OCI-LY1 (cell line): ENCODE results near the gene CPNE7.
"Not testable (repeated sequence)": the region's sequence is repeated elsewhere in the genome, so short reads cannot be mapped to it uniquely, and the experiment has no call there.

Experiments
- H2AFZ ChIP-seq: fragments of 200-600 bp; sonication (generic), shearing (Covaris generic); 2 replicates; pipeline ENCODE4 v1.6.0; 2014; ENCODE audit warnings: antibody characterized with exemption, mild to moderate bottlenecking, low read length
- H3F3A ChIP-seq: fragments of 200-600 bp; sonication (generic), shearing (Covaris generic); 2 replicates; pipeline ENCODE4 v1.6.0; 2014; ENCODE audit warnings: mild to moderate bottlenecking, antibody characterized with exemption, low read length, moderate library complexity; ENCODE audit not compliant: insufficient read depth
- H3K27ac ChIP-seq: fragments of 200-600 bp; sonication (generic); 2 replicates; pipeline ENCODE4 v1.5.1; 2014; ENCODE audit warnings: low read length, mixed run types, mild to moderate bottlenecking, low read depth; ENCODE audit not compliant: poor library complexity, severe bottlenecking
- H3K27me3 ChIP-seq: fragments of 200-600 bp; sonication (generic); 2 replicates; pipeline ENCODE4 v1.6.0; 2014; ENCODE audit warnings: antibody characterized with exemption, mild to moderate bottlenecking, low read length, moderate library complexity; ENCODE audit not compliant: insufficient read depth
- H3K36me3 ChIP-seq: fragments of 200-600 bp; sonication (generic); 2 replicates; pipeline ENCODE4 v1.6.1; 2014; ENCODE audit warnings: mild to moderate bottlenecking, antibody characterized with exemption, low read length, moderate library complexity, mixed read lengths; ENCODE audit not compliant: insufficient read depth
- H3K4me1 ChIP-seq: fragments of 200-600 bp; sonication (generic); 2 replicates; pipeline ENCODE4 v1.5.1; 2014; ENCODE audit warnings: mild to moderate bottlenecking, low read length, moderate library complexity; ENCODE audit not compliant: insufficient read depth, severe bottlenecking
- H3K4me2 ChIP-seq: fragments of 200-600 bp; sonication (generic), shearing (Covaris generic); 2 replicates; pipeline ENCODE4 v1.6.1; 2014; ENCODE audit warnings: low read length
- H3K4me3 ChIP-seq: fragments of 200-600 bp; sonication (generic); 2 replicates; pipeline ENCODE4 v1.5.1; 2014; ENCODE audit warnings: low read length, low read depth, mild to moderate bottlenecking, mixed read lengths; ENCODE audit not compliant: poor library complexity, severe bottlenecking
- H3K79me2 ChIP-seq: fragments of 200-600 bp; shearing (Covaris generic); 2 replicates; pipeline ENCODE4 v1.6.1; 2016; ENCODE audit warnings: mixed run types, low read length, mixed read lengths; ENCODE audit not compliant: insufficient read depth
- H3K9ac ChIP-seq: fragments of 200-600 bp; sonication (generic), shearing (Covaris generic); 2 replicates; pipeline ENCODE4 v1.6.1; 2014; ENCODE audit warnings: mild to moderate bottlenecking, low read length, mixed read lengths
- H3K9me2 ChIP-seq: fragments of 200-600 bp; sonication (generic), shearing (Covaris generic); 2 replicates; pipeline ENCODE4 v1.6.1; 2014; ENCODE audit warnings: low read depth, mild to moderate bottlenecking, low read length, mixed read lengths
- H3K9me3 ChIP-seq: fragments of 200-600 bp; shearing (Covaris generic); 2 replicates; pipeline ENCODE4 v1.6.1; 2014; ENCODE audit warnings: low read length, mixed read lengths
- H4K20me1 ChIP-seq: fragments of 200-600 bp; sonication (generic), shearing (Covaris generic); 2 replicates; pipeline ENCODE4 v1.6.0; 2016; ENCODE audit warnings: mild to moderate bottlenecking, low read length; ENCODE audit not compliant: insufficient read depth
- CTCF ChIP-seq: fragments of 200-600 bp; sonication (generic), shearing (Covaris generic); IDR thresholded peaks from 2 replicates; pipeline ENCODE4 v1.5.1; 2017; ENCODE audit warnings: mild to moderate bottlenecking, antibody characterized with exemption, low read length, moderate library complexity, mixed read lengths
- EZH2 ChIP-seq: fragments of 200-600 bp; sonication (generic), shearing (Covaris generic); IDR thresholded peaks from 2 replicates; pipeline ENCODE4 v1.8.0; 2017; ENCODE audit warnings: borderline replicate concordance, mixed run types, mild to moderate bottlenecking, antibody characterized with exemption, low read length, moderate library complexity, mixed read lengths

The CPNE7 gene

GRCh38 chr16:89629827-89630610, 54.5 kb downstream of the CPNE7 start:
- Histone ChIP-seq H3K27ac (no peak overlapping the region), H3K36me3 (no peaks in the 10 kb centered on the region), H3K4me2 (no peak overlapping the region), H3K27me3 (peaks cover 9% of the 10 kb centered on the region; the same call in 1 of the 2 replicates), H3K4me1 (no peaks in the 10 kb centered on the region), H3F3A (no peaks in the 10 kb centered on the region), H3K79me2 (no peaks in the 10 kb centered on the region), H3K9me2 (no peaks in the 10 kb centered on the region), H3K9me3 (no peaks in the 10 kb centered on the region), H2AFZ (no peak overlapping the region), H3K9ac (no peak overlapping the region), H4K20me1 (no peaks in the 10 kb centered on the region), H3K4me3 (no peak overlapping the region)
- TF ChIP-seq EZH2 (no peak), CTCF (no peak)

GRCh38 chr16:89633064-89633631, 57.6 kb downstream of the CPNE7 start:
- H2AFZ ChIP-seq: no peak overlapping the region
- H3K9ac ChIP-seq: no peak overlapping the region
- no peaks in the 10 kb centered on the region for H3K9me2 ChIP-seq
- no peak overlapping the region for H3K4me2 ChIP-seq
- H3K4me3 ChIP-seq: no peak overlapping the region
- no peaks in the 10 kb centered on the region for H3K9me3 ChIP-seq
- H3F3A ChIP-seq: no peaks in the 10 kb centered on the region
- no peaks in the 10 kb centered on the region for H4K20me1 ChIP-seq
- no peaks in the 10 kb centered on the region for H3K79me2 ChIP-seq
- peaks cover 9% of the 10 kb centered on the region; the same call in 1 of the 2 replicates for H3K27me3 ChIP-seq
- H3K36me3 ChIP-seq: no peaks in the 10 kb centered on the region
- H3K27ac ChIP-seq: no peak overlapping the region
- TF ChIP-seq CTCF (no peak), EZH2 (no peak)
- H3K4me1 ChIP-seq: no peaks in the 10 kb centered on the region

GRCh38 chr16:89634463-89635385, 59.2 kb downstream of the CPNE7 start:
- not testable (repeated sequence) for H3K4me2 ChIP-seq, H2AFZ ChIP-seq, H3K27me3 ChIP-seq, H3K4me3 ChIP-seq, H3K36me3 ChIP-seq, H3K79me2 ChIP-seq, H3K9me3 ChIP-seq, H3K9ac ChIP-seq, H3K9me2 ChIP-seq, H3F3A ChIP-seq, H4K20me1 ChIP-seq, H3K4me1 ChIP-seq, H3K27ac ChIP-seq
